ENCODE results near the gene ADAMTS12. TPM values are rescaled to one million over a fixed set of nuclear protein-coding genes. Genes with fewer than 3 reads are reported as not detected.

Gene ADAMTS12
- total RNA-seq, 3 donors from 2014 or later, result 0.69 to 2.9 (median 0.72) TPM

GRCh38 chr5:33738967-33739366 is 152.8 kb downstream of the ADAMTS12 start:
- Histone ChIP-seq H3K36me3 (ENCODE audit: low read depth) (no peaks in the 10 kb centered on the region), H3K4me1 (ENCODE audit: low read depth) (no peaks in the 10 kb centered on the region), H3K4me3 (no peak overlapping the region), H3K9me3 (no peaks in the 10 kb centered on the region)
- ATAC-seq, result no peak
- intact Hi-C loops (cut with DNase I, micrococcal nuclease), result no loop called here
- no peak for DNase-seq
- TF ChIP-seq, protein P1, sequence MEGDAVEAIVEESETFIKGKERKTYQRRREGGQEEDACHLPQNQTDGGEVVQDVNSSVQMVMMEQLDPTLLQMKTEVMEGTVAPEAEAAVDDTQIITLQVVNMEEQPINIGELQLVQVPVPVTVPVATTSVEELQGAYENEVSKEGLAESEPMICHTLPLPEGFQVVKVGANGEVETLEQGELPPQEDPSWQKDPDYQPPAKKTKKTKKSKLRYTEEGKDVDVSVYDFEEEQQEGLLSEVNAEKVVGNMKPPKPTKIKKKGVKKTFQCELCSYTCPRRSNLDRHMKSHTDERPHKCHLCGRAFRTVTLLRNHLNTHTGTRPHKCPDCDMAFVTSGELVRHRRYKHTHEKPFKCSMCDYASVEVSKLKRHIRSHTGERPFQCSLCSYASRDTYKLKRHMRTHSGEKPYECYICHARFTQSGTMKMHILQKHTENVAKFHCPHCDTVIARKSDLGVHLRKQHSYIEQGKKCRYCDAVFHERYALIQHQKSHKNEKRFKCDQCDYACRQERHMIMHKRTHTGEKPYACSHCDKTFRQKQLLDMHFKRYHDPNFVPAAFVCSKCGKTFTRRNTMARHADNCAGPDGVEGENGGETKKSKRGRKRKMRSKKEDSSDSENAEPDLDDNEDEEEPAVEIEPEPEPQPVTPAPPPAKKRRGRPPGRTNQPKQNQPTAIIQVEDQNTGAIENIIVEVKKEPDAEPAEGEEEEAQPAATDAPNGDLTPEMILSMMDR (IDR thresholded peaks at IDR 0.05), result no peak

- H3K4me3 ChIP-seq, result no peak overlapping the region
- H3K4me1 ChIP-seq (ENCODE audit: low read depth), result no peaks in the 10 kb centered on the region
- DNase-seq (no peak), ATAC-seq (no peak)
- H3K9me3 ChIP-seq, result no peaks in the 10 kb centered on the region
- TF ChIP-seq, protein P1 (IDR thresholded peaks at IDR 0.05), result no peak
- H3K36me3 ChIP-seq (ENCODE audit: low read depth), result no peaks in the 10 kb centered on the region
- intact Hi-C loops (cut with DNase I, micrococcal nuclease), result no loop called here
Measured at GRCh38 chr5:33738097-33738496, 153.7 kb downstream of the ADAMTS12 start.

- no peak for ATAC-seq
- no peak for DNase-seq
- TF ChIP-seq, protein P1 (IDR thresholded peaks at IDR 0.05), result no peak
- H3K4me1 ChIP-seq (ENCODE audit: low read depth), result no peaks in the 10 kb centered on the region
- intact Hi-C loops (cut with DNase I, micrococcal nuclease), result no loop called here
- no peak overlapping the region for H3K4me3 ChIP-seq
- H3K36me3 ChIP-seq (ENCODE audit: low read depth), result no peaks in the 10 kb centered on the region
- H3K9me3 ChIP-seq, result no peaks in the 10 kb centered on the region
Measured at GRCh38 chr5:33737697-33738096, 154.1 kb downstream of the ADAMTS12 start.

DNA sequence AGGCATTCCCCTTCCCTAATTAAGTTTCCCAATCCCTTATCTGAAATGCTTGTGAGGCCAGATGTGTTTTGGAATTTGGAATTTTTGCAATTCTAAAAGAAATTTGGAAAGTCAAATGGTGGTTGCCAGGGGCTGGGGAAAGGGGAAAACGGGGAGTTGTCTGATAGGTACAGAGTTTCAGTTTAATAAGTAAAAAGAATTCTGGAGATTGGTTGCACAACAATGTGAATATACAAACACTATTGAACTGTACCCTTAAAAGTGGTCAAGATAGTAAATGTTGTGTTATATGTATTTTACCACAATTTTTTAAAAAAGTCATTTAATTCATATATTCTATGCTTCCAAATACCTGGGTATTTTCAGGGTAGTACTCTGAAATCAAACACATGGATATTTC is 154.5 kb downstream of the ADAMTS12 start:
- intact Hi-C loops (cut with DNase I, micrococcal nuclease), result no loop called here
- Histone ChIP-seq H3K4me3 (no peak overlapping the region), H3K36me3 (ENCODE audit: low read depth) (no peaks in the 10 kb centered on the region), H3K9me3 (no peaks in the 10 kb centered on the region), H3K4me1 (ENCODE audit: low read depth) (no peaks in the 10 kb centered on the region)
- TF ChIP-seq, protein P1 (IDR thresholded peaks at IDR 0.05), result no peak
- ATAC-seq, result no peak
- DNase-seq, result no peak

DNA sequence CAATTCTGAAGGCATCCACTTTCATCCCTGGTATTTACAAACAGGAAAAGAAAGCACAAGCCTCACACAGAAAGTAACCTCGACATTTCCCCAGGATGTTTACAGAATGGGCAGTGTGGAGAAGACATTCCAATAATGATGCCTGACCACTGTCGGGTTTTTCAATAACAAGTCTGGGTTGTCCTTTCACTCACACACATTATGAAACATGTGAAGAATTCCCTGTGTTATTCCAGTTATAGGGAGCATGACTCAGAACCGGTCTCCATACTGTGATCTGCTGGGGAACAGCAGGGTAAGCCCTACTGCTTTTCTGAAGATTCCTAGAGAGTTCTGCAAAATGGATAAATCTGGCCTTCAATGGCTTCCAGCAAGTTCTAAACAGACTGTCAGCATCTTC is 155.3 kb downstream of the ADAMTS12 start:
- TF ChIP-seq, protein P1 (IDR thresholded peaks at IDR 0.05), result no peak
- Histone ChIP-seq H3K36me3 (ENCODE audit: low read depth) (no peaks in the 10 kb centered on the region), H3K4me1 (ENCODE audit: low read depth) (no peaks in the 10 kb centered on the region), H3K9me3 (no peaks in the 10 kb centered on the region), H3K4me3 (no peak overlapping the region)
- no peak for DNase-seq
- no peak for ATAC-seq
- intact Hi-C loops (cut with DNase I, micrococcal nuclease), result no loop called here

- intact Hi-C loops (cut with DNase I, micrococcal nuclease), result no loop called here
- DNase-seq (no peak), ATAC-seq (no peak)
Measured at GRCh38 chr5:33735072-33735471, 156.7 kb downstream of the ADAMTS12 start.

More at GRCh38 chr5:33735072-33735471, 156.7 kb downstream of the ADAMTS12 start:
- no peaks in the 10 kb centered on the region for H3K36me3 ChIP-seq (ENCODE audit: low read depth)
- TF ChIP-seq, protein P1 (IDR thresholded peaks at IDR 0.05), result no peak
- H3K4me3 ChIP-seq, result no peak overlapping the region
- no peaks in the 10 kb centered on the region for H3K4me1 ChIP-seq (ENCODE audit: low read depth)
- no peaks in the 10 kb centered on the region for H3K9me3 ChIP-seq
